ENCODE data around the gene LCN10. TPM values are rescaled to one million over a fixed set of nuclear protein-coding genes. Genes with fewer than 3 reads are reported as not detected.

Gene LCN10
- total and polyA plus RNA-seq, 12 donors, result 0.44 to 144 (median 3.1) TPM

DNA sequence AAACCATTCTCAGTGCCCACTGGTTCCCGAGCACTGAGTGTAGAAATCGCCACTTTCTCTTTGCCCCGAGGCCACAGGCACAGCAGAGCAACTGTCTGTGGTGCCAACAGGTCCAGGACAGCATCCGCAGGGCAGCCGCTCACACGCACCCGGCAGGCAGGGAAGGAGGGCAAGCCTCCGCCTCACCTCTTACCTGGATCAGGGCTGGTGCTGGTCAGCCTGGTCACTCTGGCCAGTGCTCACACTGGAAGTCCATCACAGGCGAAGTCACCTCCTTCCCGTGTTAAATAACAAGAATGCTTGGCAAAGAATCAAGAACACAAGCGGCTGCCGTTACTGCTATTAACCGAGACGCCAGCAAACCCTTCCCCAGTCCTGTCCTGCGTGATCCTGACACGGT lies 16.6 kb downstream of the LCN10 start:
- Histone ChIP-seq H3K27ac (peak overlapping the region in 8 of 10 donors; percentile 23 to 92 (median 86)), H3K4me1 (peaks cover 18 to 74% (median 66%) of the 10 kb centered on the region in 9 donors), H3K9me3 (no peaks in the 10 kb centered on the region), H3K36me3 (peaks cover 3 to 59% (median 34%) of the 10 kb centered on the region in 9 donors), H3K4me3 (peak overlapping the region; percentile 63 to 98 (median 82)), H3K27me3 (no peaks in the 10 kb centered on the region)
- 36 to 54% methylated on average over 16 of the region's 16 CpGs for WGBS, 2 donors
- peak in 1 of 8 donors; percentile 3 for ATAC-seq
- TF ChIP-seq, protein P1, sequence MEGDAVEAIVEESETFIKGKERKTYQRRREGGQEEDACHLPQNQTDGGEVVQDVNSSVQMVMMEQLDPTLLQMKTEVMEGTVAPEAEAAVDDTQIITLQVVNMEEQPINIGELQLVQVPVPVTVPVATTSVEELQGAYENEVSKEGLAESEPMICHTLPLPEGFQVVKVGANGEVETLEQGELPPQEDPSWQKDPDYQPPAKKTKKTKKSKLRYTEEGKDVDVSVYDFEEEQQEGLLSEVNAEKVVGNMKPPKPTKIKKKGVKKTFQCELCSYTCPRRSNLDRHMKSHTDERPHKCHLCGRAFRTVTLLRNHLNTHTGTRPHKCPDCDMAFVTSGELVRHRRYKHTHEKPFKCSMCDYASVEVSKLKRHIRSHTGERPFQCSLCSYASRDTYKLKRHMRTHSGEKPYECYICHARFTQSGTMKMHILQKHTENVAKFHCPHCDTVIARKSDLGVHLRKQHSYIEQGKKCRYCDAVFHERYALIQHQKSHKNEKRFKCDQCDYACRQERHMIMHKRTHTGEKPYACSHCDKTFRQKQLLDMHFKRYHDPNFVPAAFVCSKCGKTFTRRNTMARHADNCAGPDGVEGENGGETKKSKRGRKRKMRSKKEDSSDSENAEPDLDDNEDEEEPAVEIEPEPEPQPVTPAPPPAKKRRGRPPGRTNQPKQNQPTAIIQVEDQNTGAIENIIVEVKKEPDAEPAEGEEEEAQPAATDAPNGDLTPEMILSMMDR (IDR thresholded peaks at IDR 0.05), result no peak
- DNase-seq, result no peak
- intact Hi-C loops (cut with DNase I), result loop anchor here in 2 of 10 donors (5.0 kb wide), 1 partner anchor 39 kb away; the partner anchor contains the start of gene AGPAT2 (in 2 of the 2)

DNA sequence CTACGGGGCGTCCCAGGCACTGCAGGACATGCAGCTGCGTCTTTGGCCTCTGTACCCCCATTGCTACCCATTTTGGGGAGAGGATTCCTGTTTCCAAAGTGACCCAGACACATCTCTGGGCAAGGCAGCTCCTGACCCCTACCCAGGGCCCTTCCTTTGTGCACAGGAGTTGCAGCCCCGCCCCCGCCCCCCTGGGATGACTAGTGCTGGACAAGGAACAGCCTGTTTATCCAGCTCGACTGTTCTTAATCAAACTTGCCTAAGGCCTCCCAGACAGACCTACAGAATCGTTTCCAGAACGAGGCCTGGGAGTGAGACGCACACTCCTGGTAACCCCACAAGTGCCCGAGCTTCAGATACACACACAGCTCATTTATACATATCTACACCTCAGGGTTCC lies 17.1 kb downstream of the LCN10 start:
- 58 to 67% methylated on average over 10 of the region's 10 CpGs for WGBS, 2 donors
- no peak for DNase-seq
- Histone ChIP-seq H3K4me1 (peaks cover 23 to 79% (median 71%) of the 10 kb centered on the region in 9 donors), H3K36me3 (peaks cover 3 to 62% (median 34%) of the 10 kb centered on the region in 9 donors), H3K27me3 (no peaks in the 10 kb centered on the region), H3K4me3 (peak overlapping the region; percentile 63 to 98 (median 82)), H3K27ac (peak overlapping the region in 5 of 10 donors; percentile 5 to 92 (median 86)), H3K9me3 (no peaks in the 10 kb centered on the region)
- TF ChIP-seq, protein P1 (IDR thresholded peaks at IDR 0.05), result no peak
- ATAC-seq, result no peak
- intact Hi-C loops (cut with DNase I), result loop anchor here in 2 of 10 donors (5.0 kb wide), 1 partner anchor 38 kb away; the partner anchor contains the start of gene AGPAT2 (in 2 of the 2)

DNA sequence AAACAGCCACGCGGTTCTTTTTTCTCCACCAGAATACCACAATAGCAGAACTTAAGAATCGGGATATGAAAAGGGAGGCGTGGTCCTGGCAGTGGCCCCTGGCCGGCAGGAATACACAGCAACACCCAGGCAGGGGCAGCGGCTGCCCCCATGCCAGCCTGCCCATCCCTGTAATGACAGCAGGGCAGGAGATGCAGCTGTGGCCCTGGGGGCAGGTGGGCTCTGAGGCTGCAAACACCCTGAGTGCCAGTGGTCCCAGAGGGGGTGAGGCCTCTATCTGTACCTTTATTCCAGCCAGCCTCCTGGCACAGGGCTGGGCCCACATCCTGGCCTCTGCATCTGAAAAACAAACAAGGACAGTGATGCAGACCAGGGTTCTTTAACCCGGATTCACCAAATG lies 18.0 kb downstream of the LCN10 start:
- H3K9me3 ChIP-seq, result no peaks in the 10 kb centered on the region
- H3K27me3 ChIP-seq, result no peaks in the 10 kb centered on the region
- H3K36me3 ChIP-seq, result peaks cover 3 to 62% (median 34%) of the 10 kb centered on the region in 9 donors
- 77% methylated on average over 7 of the region's 7 CpGs for WGBS, 2 donors
- H3K4me1 ChIP-seq, result peaks cover 29 to 87% (median 78%) of the 10 kb centered on the region in 9 donors
- ATAC-seq, result no peak
- TF ChIP-seq, protein P1 (IDR thresholded peaks at IDR 0.05), result no peak
- H3K4me3 ChIP-seq, result peak overlapping the region in 2 of 10 donors; percentile 3 to 79
- DNase-seq, result no peak
- H3K27ac ChIP-seq, result no peak overlapping the region
- intact Hi-C loops (cut with DNase I), result loop anchor here in 2 of 10 donors (5.0 kb wide), 1 partner anchor 37 kb away; the partner anchor contains the start of gene AGPAT2 (in 2 of the 2)

DNA sequence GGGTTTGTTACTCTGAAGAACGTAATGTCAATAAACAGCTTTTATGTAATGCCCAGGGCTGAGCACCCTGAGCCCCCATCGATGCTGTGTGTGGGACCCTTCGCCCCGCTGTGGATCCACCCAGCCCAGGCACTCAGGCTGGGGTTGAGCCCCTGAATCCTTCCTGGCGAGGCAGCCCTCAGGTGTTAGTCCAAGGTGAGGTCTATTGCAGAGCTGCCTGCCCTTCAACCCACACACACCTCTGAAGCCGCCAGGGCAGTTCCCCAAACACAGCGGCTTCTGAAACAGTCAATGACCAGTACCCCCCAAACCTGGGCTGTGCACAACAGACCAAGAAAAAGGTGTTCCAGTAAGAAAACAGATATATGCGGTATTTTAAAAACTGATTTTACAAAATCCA lies 18.8 kb downstream of the LCN10 start:
- Histone ChIP-seq H3K27me3 (no peaks in the 10 kb centered on the region), H3K4me1 (peaks cover 25 to 86% (median 82%) of the 10 kb centered on the region in 9 donors), H3K27ac (no peak overlapping the region), H3K9me3 (no peaks in the 10 kb centered on the region), H3K4me3 (no peak overlapping the region), H3K36me3 (peaks cover 3 to 62% (median 34%) of the 10 kb centered on the region in 9 donors)
- no peak for DNase-seq
- TF ChIP-seq, protein P1 (IDR thresholded peaks at IDR 0.05), result no peak
- no peak for ATAC-seq
- 95 to 96% methylated on average over 8 of the region's 8 CpGs for WGBS, 2 donors
- intact Hi-C loops (cut with DNase I), result loop anchor here in 1 of 10 donors (1.0 kb wide), 1 partner anchor 47 kb away; no protein-coding TSS in a partner anchor

Measured in heart right ventricle (tissue), 16 donors.